Measurements from ENCODE around the gene AKT3. TPM values are rescaled to one million over a fixed set of nuclear protein-coding genes. Genes with fewer than 3 reads are reported as not detected.
"Not testable (repeated sequence)": the region's sequence is repeated elsewhere in the genome, so short reads cannot be mapped to it uniquely, and the experiment has no call there.

AKT3 gene
- total RNA-seq, 1 experiment from 2014 or later, result 15.2 TPM

DNA sequence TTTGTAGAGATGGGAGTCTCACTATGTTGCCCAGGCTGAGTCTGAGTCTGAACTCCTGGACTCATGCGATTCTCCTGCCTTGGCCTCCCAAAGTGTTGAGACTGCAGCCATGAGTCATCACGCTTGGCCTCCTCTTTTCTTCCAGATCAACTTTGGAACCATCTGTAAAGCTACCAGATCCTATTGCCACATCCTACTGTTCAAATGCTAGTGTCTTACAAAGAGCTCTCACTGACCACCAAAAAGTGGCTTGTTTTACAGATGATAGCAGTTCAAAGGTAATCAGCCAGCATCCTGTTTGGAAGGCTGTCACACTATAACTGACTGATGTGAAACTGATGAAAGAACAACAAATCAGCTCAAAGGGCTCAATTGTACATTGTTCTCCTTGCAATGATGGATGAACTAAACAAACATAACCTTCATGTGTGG lies 221.6 kb downstream of the AKT3 start:
- DNase-seq (ENCODE audit: extremely low read depth, low read depth), result peak; percentile 16

GRCh38 chr1:243623841-243624240 lies 226.2 kb downstream of the AKT3 start:
- no peak for DNase-seq (ENCODE audit: extremely low read depth, low read depth)

DNA sequence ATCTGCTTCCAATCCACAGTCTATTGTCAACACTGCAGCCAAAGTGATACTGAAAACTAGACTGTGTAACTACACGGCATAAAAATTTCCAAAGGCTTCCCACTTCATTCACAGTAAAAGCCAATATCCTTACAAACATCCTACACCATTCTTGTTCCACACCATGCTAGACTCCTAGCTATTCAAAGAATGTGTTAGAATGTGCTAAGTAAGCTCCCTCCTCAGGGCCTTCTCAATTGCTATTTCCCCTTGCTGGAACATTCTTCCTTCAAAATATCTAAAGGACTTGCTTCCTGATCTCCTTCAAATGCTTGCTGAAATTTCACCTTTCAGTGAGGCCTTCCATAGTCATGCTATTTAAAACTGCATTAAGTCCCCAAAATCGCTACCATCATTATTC lies 228.1 kb downstream of the AKT3 start:
- no peak for DNase-seq (ENCODE audit: extremely low read depth, low read depth)

DNA sequence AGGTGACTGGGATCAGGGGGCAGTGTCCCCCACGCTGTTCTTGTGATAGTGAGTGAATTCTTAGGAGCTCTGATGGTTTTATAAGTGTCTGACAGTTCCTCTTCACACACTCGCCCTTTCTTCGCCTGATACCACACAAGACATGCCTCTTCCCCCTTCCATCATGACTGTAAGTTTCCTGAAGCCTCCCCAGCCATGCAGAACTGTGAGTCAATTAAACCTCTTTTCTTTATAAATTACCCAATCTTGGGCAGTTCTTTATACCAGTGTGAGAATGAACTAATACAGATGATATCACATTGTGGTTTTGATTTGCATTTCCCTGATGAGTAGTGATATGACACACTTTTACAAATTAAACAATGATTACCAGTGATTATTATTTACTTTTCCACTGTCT lies 229.9 kb downstream of the AKT3 start:
- DNase-seq (ENCODE audit: extremely low read depth, low read depth), result no peak

DNA sequence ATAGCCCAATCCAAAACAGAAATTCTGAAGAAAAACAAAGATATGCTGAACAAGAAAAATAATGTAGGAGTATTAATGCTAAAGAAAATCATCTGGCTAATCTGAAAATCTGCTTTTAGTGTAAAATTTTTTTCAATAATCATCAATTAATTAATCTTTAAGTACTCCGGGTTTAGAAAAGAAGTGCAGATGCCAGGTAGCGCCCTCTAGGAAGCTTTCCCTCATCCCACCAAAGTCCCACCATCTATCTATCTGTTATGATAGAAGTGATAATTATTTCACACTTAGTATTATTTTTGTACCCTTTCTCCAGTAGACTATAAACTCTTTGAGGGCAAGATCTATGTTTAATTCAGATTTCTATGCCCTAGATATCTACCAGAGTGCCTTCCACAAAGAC lies 240.3 kb downstream of the AKT3 start:
- no peak for DNase-seq (ENCODE audit: extremely low read depth, low read depth)

DNA sequence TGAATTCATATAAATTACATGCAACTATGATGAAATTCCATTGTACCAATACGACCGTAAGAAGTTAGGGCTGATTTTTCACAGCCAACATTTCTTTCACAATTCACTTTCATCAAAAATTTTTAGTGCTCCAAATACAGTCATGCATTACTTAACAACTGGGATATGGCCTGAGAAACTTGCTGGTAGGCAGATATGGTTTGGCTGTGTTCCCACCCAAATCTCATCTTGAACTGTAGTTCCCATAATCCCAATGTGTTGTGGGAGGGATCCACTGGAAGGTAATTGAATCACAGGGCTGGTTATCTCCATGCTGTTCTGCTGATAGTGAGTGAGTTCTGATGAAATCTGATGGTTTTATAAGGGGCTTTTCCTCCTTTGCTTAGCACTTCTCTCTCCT lies 244.4 kb downstream of the AKT3 start:
- no peak for DNase-seq (ENCODE audit: extremely low read depth, low read depth)

- DNase-seq (ENCODE audit: extremely low read depth, low read depth), result no peak
These were observed 248.3 kb downstream of the AKT3 start for GRCh38 chr1:243601720-243602119.

GRCh38 chr1:243598433-243598832 lies 251.6 kb downstream of the AKT3 start:
- no peak for DNase-seq (ENCODE audit: extremely low read depth, low read depth)

GRCh38 chr1:243597383-243597782 lies 252.7 kb downstream of the AKT3 start:
- no peak for DNase-seq (ENCODE audit: extremely low read depth, low read depth)

DNA sequence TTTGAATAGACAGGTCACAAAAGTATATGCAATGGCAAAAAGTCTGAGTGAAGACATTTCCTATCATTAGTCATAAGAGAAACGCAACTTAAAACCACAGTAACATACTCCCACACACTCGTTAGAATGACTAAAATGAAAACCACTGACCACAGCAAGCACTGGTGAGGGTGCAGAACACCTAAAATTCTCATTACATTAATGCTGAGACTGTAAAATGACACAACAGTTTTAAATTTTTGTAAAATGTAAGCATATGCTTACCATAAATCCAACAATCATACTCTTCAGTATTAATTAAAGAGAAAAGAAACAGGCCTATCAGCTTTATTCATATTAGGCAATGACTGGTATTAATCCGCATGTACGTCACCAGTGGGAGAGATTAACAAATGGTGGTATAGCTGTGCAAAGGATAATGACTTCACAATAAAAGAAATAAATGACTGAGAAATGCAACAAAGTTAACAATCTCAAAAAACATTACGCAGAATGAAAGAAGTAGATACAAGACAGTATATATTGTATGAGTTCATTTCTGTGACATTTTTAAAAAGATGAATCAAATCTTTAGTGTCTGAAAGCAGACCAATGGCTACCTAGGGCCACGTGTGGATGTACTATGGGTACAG lies 253.5 kb downstream of the AKT3 start:
- no peak for DNase-seq (ENCODE audit: extremely low read depth, low read depth)

GRCh38 chr1:243595527-243596210 lies 254.4 kb downstream of the AKT3 start:
- no peak for DNase-seq (ENCODE audit: extremely low read depth, low read depth)

GRCh38 chr1:243594455-243594854 lies 255.6 kb downstream of the AKT3 start:
- DNase-seq (ENCODE audit: extremely low read depth, low read depth), result no peak

- DNase-seq (ENCODE audit: extremely low read depth, low read depth), result not testable (repeated sequence)
These were observed 260.8 kb downstream of the AKT3 start for GRCh38 chr1:243589286-243589685.

GRCh38 chr1:243587823-243588560 lies 262.1 kb downstream of the AKT3 start:
- no peak for DNase-seq (ENCODE audit: extremely low read depth, low read depth)

GRCh38 chr1:243587285-243587684 lies 262.8 kb downstream of the AKT3 start:
- no peak for DNase-seq (ENCODE audit: extremely low read depth, low read depth)

DNA sequence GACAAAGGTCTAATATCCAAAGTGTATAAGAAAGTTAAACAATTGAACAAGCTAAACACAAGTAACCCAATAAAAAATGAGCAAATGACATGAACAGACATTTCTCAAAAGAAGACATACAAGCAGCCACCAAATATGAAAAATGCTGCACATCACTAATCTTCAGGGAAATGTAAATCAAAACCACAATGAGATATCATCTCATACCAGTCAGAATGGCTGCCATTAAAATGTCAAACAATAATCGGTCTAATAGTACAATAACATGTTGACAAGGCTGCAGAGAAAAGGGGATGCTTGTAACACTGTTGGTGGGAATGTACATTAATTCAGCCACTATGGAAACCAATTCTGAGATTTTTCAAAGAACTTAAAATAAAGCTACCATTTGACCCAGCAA lies 264.1 kb downstream of the AKT3 start:
- no peak for DNase-seq (ENCODE audit: extremely low read depth, low read depth)

DNA sequence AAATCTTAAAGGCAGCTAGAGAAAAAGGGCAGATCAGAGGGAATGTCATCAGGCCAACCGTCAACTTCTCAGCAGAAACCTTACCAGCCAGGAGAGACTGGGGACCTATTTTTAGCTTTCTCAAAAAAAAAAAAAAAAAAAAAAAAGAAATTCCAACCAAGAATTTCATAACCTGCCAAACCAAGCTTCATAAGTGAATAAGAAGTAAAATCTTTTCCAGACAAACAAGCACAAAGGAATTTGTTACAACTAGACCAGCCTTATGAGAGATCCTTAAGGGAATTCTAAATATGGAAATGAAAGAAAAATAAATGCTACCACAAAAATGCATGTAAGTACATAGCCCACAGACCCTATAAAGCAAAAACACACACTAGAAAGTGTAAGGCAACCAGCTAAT lies 267.7 kb downstream of the AKT3 start:
- DNase-seq (ENCODE audit: extremely low read depth, low read depth), result no peak

DNA sequence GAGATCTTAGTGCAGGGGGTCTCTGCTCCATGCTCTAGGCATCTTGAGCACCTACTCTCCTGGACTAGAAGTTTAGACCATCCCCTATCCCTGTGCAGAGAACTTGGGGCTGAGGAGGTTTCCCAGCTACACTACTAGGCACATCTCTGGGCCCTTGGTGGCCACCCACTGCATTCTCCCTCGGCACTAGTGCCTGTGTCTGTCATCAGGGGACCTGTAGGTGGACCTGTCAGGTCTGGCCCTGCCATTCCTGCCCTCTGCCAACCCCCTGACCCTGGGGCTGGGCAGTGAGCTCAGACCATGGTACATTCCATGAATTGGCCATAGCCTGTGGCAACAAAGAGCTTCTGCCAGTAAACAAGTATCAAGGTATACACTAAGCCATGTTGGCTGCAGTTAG lies 269.1 kb downstream of the AKT3 start:
- DNase-seq (ENCODE audit: extremely low read depth, low read depth), result no peak

- DNase-seq (ENCODE audit: extremely low read depth, low read depth), result no peak
These were observed 270.0 kb downstream of the AKT3 start for GRCh38 chr1:243580072-243580471.

- no peak for DNase-seq (ENCODE audit: extremely low read depth, low read depth)
These were observed 275.0 kb downstream of the AKT3 start for GRCh38 chr1:243575070-243575469.

- DNase-seq (ENCODE audit: extremely low read depth, low read depth), result no peak
These were observed 277.1 kb downstream of the AKT3 start for GRCh38 chr1:243572940-243573339.

- DNase-seq (ENCODE audit: extremely low read depth, low read depth), result no peak
These were observed 281.2 kb downstream of the AKT3 start for GRCh38 chr1:243568793-243569192.
